Measurements from ENCODE around the gene EMX2.

Gene EMX2

GRCh38 chr10:117562220-117562619, 19.7 kb downstream of the EMX2 start:
- no peak for TF ChIP-seq CTCF (IDR thresholded peaks at IDR 0.05; ENCODE audit: extremely low read depth, insufficient read depth, missing control alignments)
- DNase-seq (ENCODE audit: low spot score) = no peak
- in situ Hi-C loops (cut with MboI; ENCODE audit: low pct_unique_long_range_greater_than_20kb, low sequenced_read_pairs, unreplicated experiment) = no loop called here

- no peak for TF ChIP-seq CTCF (IDR thresholded peaks at IDR 0.05; ENCODE audit: extremely low read depth, insufficient read depth, missing control alignments)
- in situ Hi-C loops (cut with MboI; ENCODE audit: low pct_unique_long_range_greater_than_20kb, low sequenced_read_pairs, unreplicated experiment) = no loop called here
- no peak for DNase-seq (ENCODE audit: low spot score)
These were observed 20.6 kb downstream of the EMX2 start for GRCh38 chr10:117562896-117563737.

- in situ Hi-C loops (cut with MboI; ENCODE audit: low pct_unique_long_range_greater_than_20kb, low sequenced_read_pairs, unreplicated experiment) = no loop called here
- no peak for TF ChIP-seq CTCF (IDR thresholded peaks at IDR 0.05; ENCODE audit: extremely low read depth, insufficient read depth, missing control alignments)
- no peak for DNase-seq (ENCODE audit: low spot score)
These were observed 21.2 kb downstream of the EMX2 start for GRCh38 chr10:117563780-117564179.

GRCh38 chr10:117565068-117565467, 22.5 kb downstream of the EMX2 start:
- in situ Hi-C loops (cut with MboI; ENCODE audit: low pct_unique_long_range_greater_than_20kb, low sequenced_read_pairs, unreplicated experiment) = no loop called here
- DNase-seq (ENCODE audit: low spot score) = no peak
- TF ChIP-seq CTCF (IDR thresholded peaks at IDR 0.05; ENCODE audit: extremely low read depth, insufficient read depth, missing control alignments) = no peak

GRCh38 chr10:117568334-117568733, 25.8 kb downstream of the EMX2 start:
- no peak for DNase-seq (ENCODE audit: low spot score)
- no peak for TF ChIP-seq CTCF (IDR thresholded peaks at IDR 0.05; ENCODE audit: extremely low read depth, insufficient read depth, missing control alignments)
- in situ Hi-C loops (cut with MboI; ENCODE audit: low pct_unique_long_range_greater_than_20kb, low sequenced_read_pairs, unreplicated experiment) = no loop called here

- no peak for TF ChIP-seq CTCF (IDR thresholded peaks at IDR 0.05; ENCODE audit: extremely low read depth, insufficient read depth, missing control alignments)
- in situ Hi-C loops (cut with MboI; ENCODE audit: low pct_unique_long_range_greater_than_20kb, low sequenced_read_pairs, unreplicated experiment) = no loop called here
These were observed 27.3 kb downstream of the EMX2 start for GRCh38 chr10:117569610-117570390.

More at GRCh38 chr10:117569610-117570390, 27.3 kb downstream of the EMX2 start:
- DNase-seq (ENCODE audit: low spot score) = no peak

Measured in GM13977 (cell line).